GM12865 (cell line): Measurements from ENCODE around the gene HAP1.
A peak's percentile ranks its signal among the peaks of the same experiment; 100 is the strongest.

ENCODE experiments used
- DNase-seq: peaks from one replicate; pipeline ENCODE4 v3.0.0; 2010; ENCODE audit warnings: low read depth
- H3K4me3 ChIP-seq: 2 replicates; pipeline ENCODE4 v1.5.1; 2011; ENCODE audit warnings: mild to moderate bottlenecking, low read depth, low read length, control low read depth
- CTCF ChIP-seq: IDR thresholded peaks from 2 replicates; pipeline ENCODE4 v1.5.1; 2011; ENCODE audit warnings: low read length, control low read depth, low read depth, inconsistent platforms; ENCODE audit not compliant: insufficient read depth; ENCODE audit errors: missing control alignments

Gene HAP1

GRCh38 chr17:41775394-41776226, 41.2 kb upstream of the HAP1 start:
- TF ChIP-seq CTCF: no peak
- no peak for DNase-seq
- H3K4me3 ChIP-seq: no peak overlapping the region

- TF ChIP-seq CTCF: no peak
Observed at GRCh38 chr17:41773731-41774193, 39.3 kb upstream of the HAP1 start.

GRCh38 chr17:41773190-41773588, 38.7 kb upstream of the HAP1 start:
- TF ChIP-seq CTCF: no peak
- H3K4me3 ChIP-seq: no peak overlapping the region
- peak; percentile 33 for DNase-seq

More at GRCh38 chr17:41773731-41774193, 39.3 kb upstream of the HAP1 start:
- H3K4me3 ChIP-seq: no peak overlapping the region
- no peak for DNase-seq

GRCh38 chr17:41772586-41773189, 38.2 kb upstream of the HAP1 start:
- no peak for DNase-seq
- no peak overlapping the region for H3K4me3 ChIP-seq
- no peak for TF ChIP-seq CTCF

GRCh38 chr17:41772218-41772585, 37.8 kb upstream of the HAP1 start:
- TF ChIP-seq CTCF: no peak
- no peak for DNase-seq
- peak overlapping the region; percentile 77 for H3K4me3 ChIP-seq

- peak; percentile 71 for DNase-seq
- peak overlapping the region; percentile 77 for H3K4me3 ChIP-seq
- no peak for TF ChIP-seq CTCF
Observed at GRCh38 chr17:41771389-41772206, 37.2 kb upstream of the HAP1 start.
